GM19099 (cell line): ENCODE results near the gene TRAK2.

Experiments used
- POLR2A ChIP-seq: IDR thresholded peaks from 3 replicates; pipeline ENCODE4 v1.6.1; 2011; ENCODE audit warnings: low read depth; ENCODE audit not compliant: insufficient read length; ENCODE audit errors: extremely low read depth

The TRAK2 gene

DNA sequence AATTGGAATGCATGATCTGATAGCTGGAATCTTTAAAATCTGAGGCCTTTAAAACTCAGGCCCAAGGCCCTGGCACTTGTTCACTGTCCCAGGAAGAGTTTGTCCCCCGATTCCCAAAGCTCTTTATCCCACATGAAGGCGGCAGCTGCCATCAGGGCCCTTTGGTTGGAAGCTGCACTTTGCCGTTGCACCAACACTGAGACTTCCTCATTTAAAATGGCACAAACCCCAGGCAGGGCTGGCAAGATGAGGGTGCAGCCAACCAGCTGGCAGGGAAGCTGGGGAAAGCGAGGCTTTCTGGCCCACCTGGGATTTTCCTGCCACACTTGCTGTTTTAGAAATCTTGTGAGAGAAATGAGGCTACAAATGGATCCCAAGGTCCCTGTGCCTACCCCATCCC lies 100.4 kb downstream of the TRAK2 start:
- no peak for TF ChIP-seq POLR2A

- TF ChIP-seq POLR2A, result no peak
These were observed 101.7 kb downstream of the TRAK2 start for GRCh38 chr2:201349601-201350000.

DNA sequence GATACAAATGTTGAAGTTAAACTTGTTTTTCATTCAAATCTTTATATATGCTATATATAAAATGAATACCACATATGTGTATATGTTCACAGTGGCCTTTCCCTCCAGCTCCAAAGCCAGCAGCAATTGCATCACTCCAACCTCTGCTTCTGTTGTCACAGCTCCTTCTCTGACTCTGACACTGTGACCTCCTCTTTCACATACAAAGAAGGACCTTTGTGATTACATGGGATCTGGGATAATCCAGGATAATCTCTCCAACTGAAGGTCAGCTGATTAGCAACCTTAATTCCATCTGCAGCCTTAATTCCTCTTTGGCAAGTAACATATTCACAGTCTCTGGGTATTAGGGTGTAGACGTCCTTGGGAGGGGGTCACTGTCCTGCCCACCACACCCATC lies 102.5 kb downstream of the TRAK2 start:
- no peak for TF ChIP-seq POLR2A

DNA sequence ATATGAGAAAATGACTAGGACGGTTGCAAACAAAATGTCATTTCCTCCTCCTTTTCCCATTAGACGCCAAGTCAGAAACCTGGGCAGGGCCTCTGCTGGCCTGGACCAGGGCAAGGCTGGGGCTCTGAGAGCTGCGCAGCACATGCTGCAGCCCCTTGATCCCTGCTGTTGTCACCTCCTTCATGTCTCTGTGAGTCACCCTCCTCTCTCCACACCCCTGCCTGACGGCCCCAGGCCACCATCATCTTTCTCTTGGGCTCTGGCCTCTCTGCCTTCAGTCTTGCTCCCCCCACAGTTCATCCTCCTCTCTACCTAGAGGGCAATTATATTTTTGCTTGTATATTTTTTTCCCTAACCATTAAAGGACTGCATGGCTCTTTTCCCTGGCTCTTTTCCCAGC lies 104.1 kb downstream of the TRAK2 start:
- TF ChIP-seq POLR2A, result no peak

DNA sequence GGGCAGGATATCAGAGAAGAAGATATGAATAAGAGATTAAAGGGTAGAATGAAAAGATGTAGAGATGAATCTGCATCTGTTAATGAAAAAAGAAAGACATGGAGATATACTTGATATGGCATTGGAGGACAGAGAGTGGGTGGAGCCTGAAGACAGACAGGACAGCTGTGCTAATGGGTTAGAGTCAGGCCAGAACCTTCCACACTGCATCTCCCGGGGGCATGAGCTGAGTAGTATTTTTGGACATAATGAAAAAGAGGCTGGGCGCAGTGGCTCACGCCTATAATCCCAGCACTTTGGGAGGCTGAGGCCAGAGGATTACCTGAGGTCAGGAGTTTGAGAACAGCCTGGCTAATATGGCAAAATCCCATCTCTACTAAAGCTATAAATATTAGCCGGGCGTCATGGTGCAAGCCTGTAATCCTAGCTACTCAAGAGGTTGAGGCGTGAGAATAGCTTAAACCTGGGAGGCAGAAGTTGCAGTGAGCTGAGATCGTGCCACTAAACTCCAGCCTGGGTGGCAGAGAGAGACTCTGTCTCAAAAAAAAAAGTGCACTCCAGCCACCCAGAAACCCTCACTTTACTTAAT lies 105.5 kb downstream of the TRAK2 start:
- TF ChIP-seq POLR2A, result no peak

DNA sequence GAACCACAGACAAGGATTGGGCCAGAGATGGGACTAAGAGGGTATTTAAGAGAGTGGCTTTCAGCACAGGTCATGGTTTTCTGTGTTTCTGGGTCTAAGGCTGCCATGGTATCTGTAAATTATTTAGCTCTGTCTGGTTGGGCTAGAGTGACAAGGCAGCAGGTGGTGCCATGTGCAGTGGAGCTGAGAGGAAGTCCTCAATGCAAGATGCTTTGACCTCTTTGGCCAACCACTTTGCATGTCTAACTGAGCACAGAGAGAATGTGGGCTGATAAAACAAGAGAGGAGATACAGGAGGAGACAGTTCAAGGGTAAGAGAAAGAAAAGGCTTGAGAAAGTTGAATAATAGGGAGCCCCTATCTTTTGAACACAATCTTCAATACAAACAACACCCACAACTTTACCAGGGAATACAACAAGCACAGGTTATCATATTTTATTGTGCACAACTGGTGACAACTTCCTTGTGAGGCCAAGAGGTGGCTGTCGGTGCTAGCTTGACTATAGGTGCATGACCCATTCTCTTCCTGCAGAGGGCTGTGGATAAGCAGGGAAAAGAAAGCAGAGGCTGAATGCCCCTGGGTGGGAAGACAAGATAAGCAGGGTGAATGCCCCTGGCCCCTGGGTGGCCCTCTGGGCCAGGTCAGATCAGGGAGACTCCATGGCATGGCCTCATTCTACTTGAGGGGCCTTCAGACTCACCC lies 106.4 kb downstream of the TRAK2 start:
- TF ChIP-seq POLR2A, result no peak

DNA sequence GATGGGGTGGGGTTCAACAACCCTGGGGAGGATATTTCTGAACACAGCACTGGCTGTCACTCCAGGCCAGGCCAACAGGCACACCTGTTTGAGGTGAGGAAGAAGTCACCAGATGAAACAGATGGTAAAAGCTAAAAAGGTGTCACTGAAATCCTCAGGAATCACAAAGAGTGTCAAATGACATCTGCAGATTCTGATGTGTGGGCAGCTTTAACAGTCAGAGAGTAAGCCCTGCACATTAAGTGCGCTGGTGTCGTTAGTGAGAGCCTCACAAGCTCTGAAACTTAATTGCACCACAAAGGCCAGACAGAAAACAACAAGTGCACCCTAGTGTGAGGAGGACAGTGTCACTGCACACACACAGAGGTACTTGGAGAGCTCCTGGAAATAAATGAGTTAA lies 107.7 kb downstream of the TRAK2 start:
- no peak for TF ChIP-seq POLR2A

DNA sequence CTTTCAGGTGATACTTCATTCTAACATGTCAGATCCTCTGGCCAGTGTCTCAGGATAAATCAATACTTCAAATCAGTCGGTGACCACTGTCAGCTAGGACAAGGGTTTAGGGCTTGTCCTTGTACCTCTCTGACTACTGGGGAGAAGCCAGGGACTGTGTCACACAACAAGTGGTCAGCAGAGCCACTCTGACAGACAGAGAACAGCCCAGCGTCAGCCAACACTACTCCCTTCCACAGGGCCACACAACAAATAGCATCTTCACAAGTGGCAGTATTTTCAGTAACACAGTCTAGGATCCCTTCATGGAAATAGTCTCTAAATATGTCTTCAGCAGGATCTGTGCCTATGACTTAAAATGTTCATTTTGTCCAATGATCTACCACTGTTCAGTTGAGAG lies 108.3 kb downstream of the TRAK2 start:
- no peak for TF ChIP-seq POLR2A

GRCh38 chr2:201329409-201329808 lies 121.8 kb downstream of the TRAK2 start:
- TF ChIP-seq POLR2A, result no peak

DNA sequence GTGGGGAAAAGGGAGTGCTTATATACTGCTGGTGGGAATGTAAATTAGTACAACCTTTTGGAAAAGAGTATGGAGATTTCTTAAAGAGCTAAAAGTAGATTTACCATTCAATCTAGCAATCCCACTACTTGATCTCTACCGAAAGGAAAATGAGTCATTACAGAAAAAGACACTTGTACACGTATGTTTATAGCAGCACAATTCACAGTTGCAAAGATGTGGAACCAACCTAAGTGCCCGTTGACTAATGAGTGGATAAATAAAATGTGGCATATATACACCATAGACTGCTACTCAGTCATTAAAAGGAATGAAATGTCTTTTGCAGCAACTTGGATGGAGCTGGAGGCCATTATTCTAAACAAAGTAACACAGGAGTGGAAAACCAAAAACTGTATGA lies 123.6 kb downstream of the TRAK2 start:
- no peak for TF ChIP-seq POLR2A
